ENCODE measurements around the gene TMEM35B.
"Not testable (repeated sequence)": the region's sequence is repeated elsewhere in the genome, so short reads cannot be mapped to it uniquely, and the experiment has no call there.

The TMEM35B gene

DNA sequence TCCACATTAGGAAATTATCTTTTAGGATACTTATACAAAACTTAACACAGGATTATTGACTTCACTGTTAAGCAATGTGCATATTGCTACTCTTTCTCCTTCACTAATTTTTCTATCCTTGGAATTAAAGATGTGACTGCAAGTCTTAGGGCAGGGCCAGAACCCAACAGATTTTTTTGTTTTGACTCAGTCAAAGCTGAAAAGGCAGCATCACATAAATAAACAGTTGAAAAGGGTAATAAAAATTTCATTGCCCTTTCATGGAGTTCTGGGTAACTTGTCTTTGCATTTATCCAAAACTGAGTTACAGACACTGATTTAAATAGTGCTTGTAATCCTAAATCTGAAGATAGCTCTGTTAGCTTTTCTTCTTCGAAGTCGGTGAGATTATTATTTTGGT is 1.9 kb upstream of the TMEM35B start:
- DNase-seq (ENCODE audit: low read depth), result peak; percentile 31
- TF ChIP-seq, protein P1, sequence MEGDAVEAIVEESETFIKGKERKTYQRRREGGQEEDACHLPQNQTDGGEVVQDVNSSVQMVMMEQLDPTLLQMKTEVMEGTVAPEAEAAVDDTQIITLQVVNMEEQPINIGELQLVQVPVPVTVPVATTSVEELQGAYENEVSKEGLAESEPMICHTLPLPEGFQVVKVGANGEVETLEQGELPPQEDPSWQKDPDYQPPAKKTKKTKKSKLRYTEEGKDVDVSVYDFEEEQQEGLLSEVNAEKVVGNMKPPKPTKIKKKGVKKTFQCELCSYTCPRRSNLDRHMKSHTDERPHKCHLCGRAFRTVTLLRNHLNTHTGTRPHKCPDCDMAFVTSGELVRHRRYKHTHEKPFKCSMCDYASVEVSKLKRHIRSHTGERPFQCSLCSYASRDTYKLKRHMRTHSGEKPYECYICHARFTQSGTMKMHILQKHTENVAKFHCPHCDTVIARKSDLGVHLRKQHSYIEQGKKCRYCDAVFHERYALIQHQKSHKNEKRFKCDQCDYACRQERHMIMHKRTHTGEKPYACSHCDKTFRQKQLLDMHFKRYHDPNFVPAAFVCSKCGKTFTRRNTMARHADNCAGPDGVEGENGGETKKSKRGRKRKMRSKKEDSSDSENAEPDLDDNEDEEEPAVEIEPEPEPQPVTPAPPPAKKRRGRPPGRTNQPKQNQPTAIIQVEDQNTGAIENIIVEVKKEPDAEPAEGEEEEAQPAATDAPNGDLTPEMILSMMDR (IDR thresholded peaks at IDR 0.05; ENCODE audit: control insufficient read depth, insufficient read depth, low read depth, low read length, missing control alignments), result no peak
- no peak overlapping the region for H3K4me3 ChIP-seq (ENCODE audit: control insufficient read depth, low read depth, low read length)

DNA sequence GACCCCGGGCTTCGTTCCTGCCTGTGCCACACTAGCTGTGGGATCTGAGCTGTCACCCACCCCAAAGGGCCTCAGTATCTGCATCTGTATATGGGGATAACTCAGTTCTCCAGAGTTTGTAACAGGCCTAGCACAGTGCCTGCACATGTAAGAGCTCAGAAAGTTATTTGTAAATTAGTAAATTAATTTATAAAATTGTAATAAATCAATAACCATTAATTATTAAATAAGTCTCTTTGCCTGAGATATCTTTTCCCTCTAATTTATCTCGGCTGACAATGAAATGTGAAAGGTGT is 410 bp upstream of the TMEM35B start:
- DNase-seq (ENCODE audit: low read depth), result not testable (repeated sequence)
- peak overlapping the region; percentile 85 for H3K4me3 ChIP-seq (ENCODE audit: control insufficient read depth, low read depth, low read length)

DNA sequence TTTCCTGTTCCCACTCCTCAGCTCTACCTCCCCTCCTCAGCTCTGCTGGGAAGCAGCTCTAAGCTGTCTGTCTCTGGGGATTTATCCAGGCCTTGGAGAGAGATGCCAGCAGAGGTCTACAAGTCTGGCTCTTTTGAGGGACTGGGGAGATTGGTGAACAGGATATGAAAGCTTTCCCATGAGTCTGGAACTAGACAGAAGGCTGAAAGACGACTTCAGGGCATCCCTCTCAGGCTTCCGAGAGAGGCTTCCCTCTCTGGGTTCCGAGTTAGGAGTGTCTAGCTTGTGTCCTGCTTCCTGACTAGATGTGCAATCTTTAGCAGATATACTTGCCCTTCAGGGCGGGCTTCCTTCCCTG is 733 bp downstream of the TMEM35B start:
- TF ChIP-seq, protein P1 (IDR thresholded peaks at IDR 0.05; ENCODE audit: control insufficient read depth, insufficient read depth, low read depth, low read length, missing control alignments), result no peak
- peak overlapping the region; percentile 85 for H3K4me3 ChIP-seq (ENCODE audit: control insufficient read depth, low read depth, low read length)

DNA sequence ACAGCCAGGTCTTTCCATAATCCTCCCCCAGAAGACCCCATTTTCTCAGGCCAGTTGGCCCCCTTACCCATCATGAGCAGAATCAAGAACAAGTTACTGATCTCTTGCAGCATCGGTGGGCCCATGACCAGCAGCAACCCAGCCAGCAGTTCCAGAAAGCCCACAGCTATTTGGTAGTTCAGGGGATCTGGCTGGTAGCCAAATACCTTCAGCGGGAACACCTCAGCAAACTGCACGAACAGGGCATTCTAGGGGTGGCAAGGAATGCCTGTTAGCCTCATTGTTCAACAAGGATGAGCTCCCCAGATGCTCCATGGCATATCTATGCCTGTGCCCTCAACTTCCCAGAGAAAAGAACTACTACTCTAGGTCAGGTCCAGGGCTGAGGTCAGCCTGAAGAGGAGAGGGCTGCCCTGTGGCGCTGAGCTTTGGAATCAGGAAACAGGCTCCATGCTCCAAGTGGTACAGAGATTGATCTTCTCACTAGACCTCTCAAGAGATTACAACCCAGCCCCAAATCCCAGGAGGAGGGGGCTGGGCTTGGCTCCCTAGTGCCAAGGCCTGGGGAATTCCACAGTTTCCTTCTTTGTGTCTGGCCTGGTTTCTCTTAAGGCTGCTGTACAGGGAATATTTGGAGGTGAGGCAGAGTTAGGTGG is 1.3 kb downstream of the TMEM35B start:
- H3K4me3 ChIP-seq (ENCODE audit: control insufficient read depth, low read depth, low read length), result peak overlapping the region; percentile 85
- no peak for DNase-seq (ENCODE audit: low read depth)
- TF ChIP-seq, protein P1 (IDR thresholded peaks at IDR 0.05; ENCODE audit: control insufficient read depth, insufficient read depth, low read depth, low read length, missing control alignments), result no peak

More for the DNA sequence above, 733 bp downstream of the TMEM35B start:
- no peak for DNase-seq (ENCODE audit: low read depth)

DNA sequence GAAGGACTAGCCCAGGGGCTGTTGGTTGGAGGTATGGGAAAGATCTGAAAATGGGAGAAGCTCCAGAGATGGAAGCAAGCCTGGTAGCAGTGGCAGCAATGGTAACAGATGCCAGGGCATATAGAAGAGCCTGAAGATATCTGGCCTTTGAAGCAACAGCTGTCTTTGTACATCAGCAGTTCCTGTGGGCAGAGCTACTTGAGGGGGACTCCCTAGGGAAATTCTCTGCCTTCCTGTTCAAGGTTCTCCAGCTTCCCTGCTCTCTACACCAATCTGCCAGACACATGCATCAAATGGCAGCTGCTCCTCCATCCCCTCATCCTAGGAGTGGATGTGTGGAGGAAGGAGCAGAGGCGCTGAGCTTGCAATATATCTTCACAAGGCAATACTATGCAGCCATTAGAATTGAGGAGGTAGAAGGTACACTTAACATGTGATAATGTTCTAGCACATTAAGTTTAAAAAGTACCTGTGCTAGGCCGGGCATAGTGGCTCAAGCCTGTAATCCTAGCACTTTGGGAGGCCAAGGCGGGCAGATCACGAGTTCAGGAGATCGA is 2.2 kb downstream of the TMEM35B start:
- no peak overlapping the region for H3K4me3 ChIP-seq (ENCODE audit: control insufficient read depth, low read depth, low read length)
- TF ChIP-seq, protein P1 (IDR thresholded peaks at IDR 0.05; ENCODE audit: control insufficient read depth, insufficient read depth, low read depth, low read length, missing control alignments), result no peak
- no peak for DNase-seq (ENCODE audit: low read depth)

DNA sequence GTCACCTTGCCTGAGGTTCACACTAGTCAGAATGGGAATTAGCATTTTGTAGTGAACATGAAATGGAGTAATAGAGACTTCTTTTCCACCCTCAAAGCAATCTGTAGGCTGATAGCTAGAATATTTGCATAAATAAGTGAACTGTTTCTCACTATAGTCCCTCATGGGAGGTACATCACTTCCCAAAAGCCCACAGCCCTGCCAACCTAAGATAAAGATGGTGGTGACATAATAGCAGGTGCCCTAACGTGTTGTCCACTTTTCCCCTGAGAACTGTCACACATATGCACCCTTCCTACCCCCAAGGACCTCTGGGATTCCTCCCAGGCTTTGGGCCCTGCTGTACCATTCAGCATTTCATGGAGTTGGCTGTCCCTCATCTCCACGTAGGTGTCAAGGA is 4.4 kb downstream of the TMEM35B start:
- TF ChIP-seq, protein P1 (IDR thresholded peaks at IDR 0.05; ENCODE audit: control insufficient read depth, insufficient read depth, low read depth, low read length, missing control alignments), result no peak
- no peak for DNase-seq (ENCODE audit: low read depth)
- no peak overlapping the region for H3K4me3 ChIP-seq (ENCODE audit: control insufficient read depth, low read depth, low read length)

DNA sequence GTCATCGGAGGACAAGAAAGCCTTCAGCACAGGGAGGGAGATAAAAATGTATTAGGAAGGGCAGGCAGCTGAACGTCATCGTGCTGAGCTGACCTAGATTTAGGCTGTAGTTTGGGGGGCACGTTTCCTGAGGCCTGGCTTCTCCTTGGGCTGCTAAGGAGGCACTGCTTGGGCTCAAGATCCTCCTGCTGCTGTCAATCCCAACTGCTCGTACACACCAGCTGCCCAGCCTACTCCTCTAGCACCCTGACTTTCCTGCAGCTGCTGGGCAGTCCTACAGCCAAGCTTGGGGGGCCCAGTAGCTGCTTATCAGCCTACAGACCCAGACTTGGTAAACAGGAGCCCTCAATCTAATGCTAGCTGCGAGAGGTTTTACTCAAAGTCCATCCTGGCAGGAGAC is 6.2 kb downstream of the TMEM35B start:
- no peak overlapping the region for H3K4me3 ChIP-seq (ENCODE audit: control insufficient read depth, low read depth, low read length)
- no peak for DNase-seq (ENCODE audit: low read depth)
- TF ChIP-seq, protein P1 (IDR thresholded peaks at IDR 0.05; ENCODE audit: control insufficient read depth, insufficient read depth, low read depth, low read length, missing control alignments), result no peak
